ENCODE measurements around the gene ATXN7.
A peak's percentile ranks its signal among the peaks of the same experiment; 100 is the strongest.

The ATXN7 gene

GRCh38 chr3:63921741-63922482 lies 58.2 kb downstream of the ATXN7 start:
- DNase-seq (ENCODE audit: low spot score), result no peak
- no peaks in the 10 kb centered on the region for H3K27me3 Mint-ChIP-seq (ENCODE audit: low read depth)
- no peak overlapping the region for H3K4me3 Mint-ChIP-seq
- H3K4me1 Mint-ChIP-seq (ENCODE audit: low read depth), result peaks cover 12% of the 10 kb centered on the region
- H3K36me3 Mint-ChIP-seq (ENCODE audit: low read depth), result peaks cover 69% of the 10 kb centered on the region
- no peaks in the 10 kb centered on the region for H3K9me3 Mint-ChIP-seq
- no peak overlapping the region for H3K27ac Mint-ChIP-seq

- H3K36me3 Mint-ChIP-seq (ENCODE audit: low read depth), result peaks cover 63% of the 10 kb centered on the region
- peaks cover 12% of the 10 kb centered on the region for H3K4me1 Mint-ChIP-seq (ENCODE audit: low read depth)
- no peak overlapping the region for H3K27ac Mint-ChIP-seq
- no peaks in the 10 kb centered on the region for H3K27me3 Mint-ChIP-seq (ENCODE audit: low read depth)
- no peak for DNase-seq (ENCODE audit: low spot score)
- no peak overlapping the region for H3K4me3 Mint-ChIP-seq
- no peaks in the 10 kb centered on the region for H3K9me3 Mint-ChIP-seq
Measured at GRCh38 chr3:63922491-63923199, 59.0 kb downstream of the ATXN7 start.

GRCh38 chr3:63926309-63926708 lies 62.6 kb downstream of the ATXN7 start:
- Mint-ChIP-seq H3K27ac (no peak overlapping the region), H3K9me3 (no peaks in the 10 kb centered on the region), H3K36me3 (ENCODE audit: low read depth) (peaks cover 49% of the 10 kb centered on the region), H3K4me3 (no peak overlapping the region), H3K4me1 (ENCODE audit: low read depth) (peaks cover 7% of the 10 kb centered on the region), H3K27me3 (ENCODE audit: low read depth) (no peaks in the 10 kb centered on the region)
- DNase-seq (ENCODE audit: low spot score), result no peak

DNA sequence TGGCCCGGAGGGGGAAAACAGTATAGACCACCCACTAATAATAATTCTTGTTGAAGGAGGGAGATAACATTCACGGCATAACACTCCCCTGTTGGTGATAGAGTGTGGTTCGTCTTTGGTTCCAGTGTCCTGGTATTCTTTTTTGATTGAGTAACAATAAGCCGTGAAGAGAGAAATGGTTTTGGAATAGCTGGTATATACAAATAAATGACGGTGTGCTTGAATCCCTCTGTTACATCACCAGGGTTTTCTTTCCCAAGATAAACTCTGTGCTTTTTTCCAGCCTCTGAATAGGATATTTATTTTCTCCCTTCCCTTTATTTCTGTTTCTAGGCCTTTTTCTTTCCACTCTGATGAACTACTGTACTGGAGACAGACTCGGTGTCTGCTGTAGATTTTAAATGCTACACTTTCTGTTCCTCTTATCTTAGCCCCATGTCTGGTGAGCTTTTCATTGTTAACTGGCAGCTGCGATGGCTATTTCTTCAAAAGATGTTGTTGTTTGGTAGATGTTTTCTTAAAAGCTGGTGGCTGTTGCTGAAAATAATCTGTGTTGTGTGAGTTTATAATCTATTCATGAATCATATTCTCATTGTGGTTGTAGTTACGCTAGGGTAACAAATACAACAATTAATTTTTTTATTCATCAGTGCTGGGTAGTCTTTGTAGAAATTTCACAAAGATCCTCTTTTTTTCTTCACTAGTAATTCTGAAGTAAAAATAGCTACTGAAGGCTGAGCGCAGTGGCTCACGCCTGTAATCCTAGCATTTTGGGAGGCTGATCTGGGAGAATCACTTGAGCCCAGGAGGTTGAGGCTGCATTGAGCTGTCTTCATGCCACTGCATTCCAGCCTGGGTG lies 64.0 kb downstream of the ATXN7 start:
- Mint-ChIP-seq H3K4me3 (no peak overlapping the region), H3K9me3 (no peaks in the 10 kb centered on the region), H3K27ac (no peak overlapping the region), H3K4me1 (ENCODE audit: low read depth) (peaks cover 10% of the 10 kb centered on the region), H3K36me3 (ENCODE audit: low read depth) (peaks cover 41% of the 10 kb centered on the region), H3K27me3 (ENCODE audit: low read depth) (no peaks in the 10 kb centered on the region)
- no peak for DNase-seq (ENCODE audit: low spot score)

- Mint-ChIP-seq H3K4me1 (ENCODE audit: low read depth) (peaks cover 34% of the 10 kb centered on the region), H3K4me3 (no peak overlapping the region), H3K9me3 (no peaks in the 10 kb centered on the region), H3K36me3 (ENCODE audit: low read depth) (peaks cover 27% of the 10 kb centered on the region), H3K27me3 (ENCODE audit: low read depth) (no peaks in the 10 kb centered on the region), H3K27ac (no peak overlapping the region)
- no peak for DNase-seq (ENCODE audit: low spot score)
Measured at GRCh38 chr3:63931290-63931689, 67.6 kb downstream of the ATXN7 start.

DNA sequence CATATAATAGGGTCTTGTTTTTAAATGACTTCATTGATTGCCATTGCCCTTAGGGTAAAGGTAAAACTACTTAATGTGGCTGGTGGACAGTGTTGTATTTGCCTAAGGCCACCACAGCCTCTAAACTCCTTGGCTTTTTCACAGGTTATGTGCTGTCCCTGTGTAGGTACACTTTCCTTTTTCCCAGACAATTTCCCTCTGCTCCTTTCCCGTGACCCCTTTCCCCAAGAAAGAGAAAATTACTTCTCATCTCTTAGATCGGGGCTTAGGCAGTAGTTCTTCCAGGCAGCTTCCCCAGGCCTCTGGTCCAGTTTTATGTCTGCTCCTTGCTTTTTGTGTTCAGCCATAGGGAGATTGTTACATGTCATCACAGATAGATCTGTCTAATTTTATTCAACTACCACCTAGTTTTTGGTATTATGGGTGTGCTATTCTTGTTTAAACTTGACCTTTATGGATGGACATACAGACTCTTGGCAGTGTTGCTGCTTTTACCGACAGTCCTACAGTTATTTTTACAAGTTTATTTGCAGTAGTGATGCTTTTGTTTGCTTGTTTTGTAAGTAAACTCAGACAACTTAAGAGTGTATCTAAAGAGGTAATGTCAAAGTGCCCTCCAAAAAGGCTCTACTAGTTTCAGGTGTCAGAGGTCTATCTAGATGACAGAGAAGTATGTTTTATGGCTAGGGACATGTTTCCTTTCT lies 69.0 kb downstream of the ATXN7 start:
- peaks cover 19% of the 10 kb centered on the region for H3K36me3 Mint-ChIP-seq (ENCODE audit: low read depth)
- H3K27me3 Mint-ChIP-seq (ENCODE audit: low read depth), result no peaks in the 10 kb centered on the region
- H3K4me3 Mint-ChIP-seq, result peak overlapping the region; percentile 5
- H3K9me3 Mint-ChIP-seq, result no peaks in the 10 kb centered on the region
- peak overlapping the region; percentile 47 for H3K27ac Mint-ChIP-seq
- DNase-seq (ENCODE audit: low spot score), result no peak
- H3K4me1 Mint-ChIP-seq (ENCODE audit: low read depth), result peaks cover 44% of the 10 kb centered on the region

DNA sequence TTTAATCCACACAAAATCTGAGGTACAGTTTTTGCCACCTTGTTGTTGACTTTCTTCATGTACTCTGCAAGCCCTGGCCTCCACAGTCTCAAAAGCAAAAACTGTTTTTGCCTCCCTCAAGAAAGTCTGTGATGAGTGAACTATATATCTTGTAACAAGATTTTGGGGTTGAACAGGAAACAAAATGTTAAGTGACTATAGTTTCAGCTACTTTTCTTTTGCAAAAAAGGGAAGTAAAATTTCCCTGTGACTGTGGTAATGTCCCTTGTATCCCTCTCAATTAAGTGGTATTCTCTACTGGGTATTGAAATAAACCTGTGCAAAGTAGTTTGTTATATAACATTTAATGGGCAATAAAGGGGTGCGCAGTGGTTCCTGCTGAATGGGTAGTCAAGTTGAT lies 69.8 kb downstream of the ATXN7 start:
- peaks cover 50% of the 10 kb centered on the region for H3K4me1 Mint-ChIP-seq (ENCODE audit: low read depth)
- no peak for DNase-seq (ENCODE audit: low spot score)
- peak overlapping the region; percentile 42 for H3K4me3 Mint-ChIP-seq
- H3K27me3 Mint-ChIP-seq (ENCODE audit: low read depth), result no peaks in the 10 kb centered on the region
- H3K36me3 Mint-ChIP-seq (ENCODE audit: low read depth), result peaks cover 19% of the 10 kb centered on the region
- H3K27ac Mint-ChIP-seq, result peak overlapping the region; percentile 52
- no peaks in the 10 kb centered on the region for H3K9me3 Mint-ChIP-seq

GRCh38 chr3:63934041-63934866 lies 70.6 kb downstream of the ATXN7 start:
- H3K9me3 Mint-ChIP-seq, result no peaks in the 10 kb centered on the region
- DNase-seq (ENCODE audit: low spot score), result no peak
- peaks cover 22% of the 10 kb centered on the region for H3K36me3 Mint-ChIP-seq (ENCODE audit: low read depth)
- peak overlapping the region; percentile 73 for H3K27ac Mint-ChIP-seq
- H3K4me3 Mint-ChIP-seq, result peak overlapping the region; percentile 56
- H3K27me3 Mint-ChIP-seq (ENCODE audit: low read depth), result no peaks in the 10 kb centered on the region
- H3K4me1 Mint-ChIP-seq (ENCODE audit: low read depth), result peaks cover 53% of the 10 kb centered on the region

- no peaks in the 10 kb centered on the region for H3K9me3 Mint-ChIP-seq
- H3K36me3 Mint-ChIP-seq (ENCODE audit: low read depth), result peaks cover 21% of the 10 kb centered on the region
- H3K27me3 Mint-ChIP-seq (ENCODE audit: low read depth), result no peaks in the 10 kb centered on the region
- no peak for DNase-seq (ENCODE audit: low spot score)
- peaks cover 53% of the 10 kb centered on the region for H3K4me1 Mint-ChIP-seq (ENCODE audit: low read depth)
- no peak overlapping the region for H3K4me3 Mint-ChIP-seq
- H3K27ac Mint-ChIP-seq, result no peak overlapping the region
Measured at GRCh38 chr3:63936925-63937324, 73.3 kb downstream of the ATXN7 start.

- H3K9me3 Mint-ChIP-seq, result no peaks in the 10 kb centered on the region
- peak overlapping the region; percentile 28 for H3K27ac Mint-ChIP-seq
- H3K36me3 Mint-ChIP-seq (ENCODE audit: low read depth), result peaks cover 19% of the 10 kb centered on the region
- DNase-seq (ENCODE audit: low spot score), result no peak
- H3K4me3 Mint-ChIP-seq, result no peak overlapping the region
- no peaks in the 10 kb centered on the region for H3K27me3 Mint-ChIP-seq (ENCODE audit: low read depth)
- H3K4me1 Mint-ChIP-seq (ENCODE audit: low read depth), result peaks cover 48% of the 10 kb centered on the region
Measured at GRCh38 chr3:63937661-63938651, 74.3 kb downstream of the ATXN7 start.

GRCh38 chr3:63940389-63940757 lies 76.7 kb downstream of the ATXN7 start:
- no peak for DNase-seq (ENCODE audit: low spot score)
- H3K27me3 Mint-ChIP-seq (ENCODE audit: low read depth), result no peaks in the 10 kb centered on the region
- peaks cover 38% of the 10 kb centered on the region for H3K4me1 Mint-ChIP-seq (ENCODE audit: low read depth)
- no peak overlapping the region for H3K4me3 Mint-ChIP-seq
- H3K36me3 Mint-ChIP-seq (ENCODE audit: low read depth), result peaks cover 19% of the 10 kb centered on the region
- no peaks in the 10 kb centered on the region for H3K9me3 Mint-ChIP-seq
- no peak overlapping the region for H3K27ac Mint-ChIP-seq

DNA sequence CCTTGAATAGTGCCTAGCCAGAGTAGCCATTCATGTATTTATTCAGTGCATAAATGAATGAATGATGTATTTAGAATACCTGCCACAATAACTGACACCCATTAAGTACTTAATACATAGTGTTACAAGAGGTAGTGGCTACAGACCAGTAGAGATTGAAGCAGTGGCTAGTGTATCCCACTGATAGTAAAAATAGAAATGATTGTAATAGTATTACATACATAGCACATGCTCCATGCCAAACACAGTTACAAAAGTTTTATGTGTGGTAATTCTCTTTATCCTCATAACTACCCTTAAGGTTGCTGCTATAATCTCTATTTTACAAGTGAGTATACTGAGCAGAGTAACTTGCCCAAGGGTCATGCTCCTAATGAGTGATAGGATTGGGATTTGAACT lies 78.9 kb downstream of the ATXN7 start:
- no peak for DNase-seq (ENCODE audit: low spot score)
- Mint-ChIP-seq H3K4me1 (ENCODE audit: low read depth) (peaks cover 46% of the 10 kb centered on the region), H3K27me3 (ENCODE audit: low read depth) (no peaks in the 10 kb centered on the region), H3K27ac (no peak overlapping the region), H3K4me3 (no peak overlapping the region), H3K36me3 (ENCODE audit: low read depth) (peaks cover 24% of the 10 kb centered on the region), H3K9me3 (no peaks in the 10 kb centered on the region)
